ENCODE results near the gene CAPN1.

Gene CAPN1

DNA sequence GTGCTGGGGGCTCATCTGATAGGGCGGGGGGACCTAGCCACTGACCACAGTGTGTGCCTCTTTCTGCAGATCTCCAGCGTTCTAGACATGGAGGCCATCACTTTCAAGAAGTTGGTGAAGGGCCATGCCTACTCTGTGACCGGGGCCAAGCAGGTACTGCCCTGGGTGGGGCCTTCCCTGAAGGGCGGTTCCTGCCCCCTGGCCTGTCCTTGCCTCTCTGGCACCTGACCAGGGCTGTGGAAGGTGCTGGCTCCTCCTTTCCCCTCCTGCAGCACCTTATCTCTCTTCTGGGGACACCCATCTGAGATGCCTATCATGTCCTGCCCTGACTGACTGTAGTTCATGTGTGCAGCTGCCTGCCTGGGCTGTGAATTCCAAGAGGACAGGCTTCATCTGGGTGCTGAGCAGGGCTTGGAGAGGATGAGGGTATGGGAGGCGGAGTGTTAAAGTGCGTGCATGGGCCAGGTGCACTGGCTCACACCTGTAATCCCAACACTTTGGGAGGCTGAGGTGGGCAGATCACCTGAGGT is 5.5 kb downstream of the CAPN1 start:
- Histone ChIP-seq H3K27me3 (ENCODE audit: insufficient read depth, insufficient read length) (no peaks in the 10 kb centered on the region), H3K9me3 (ENCODE audit: insufficient read depth, low read length) (no peaks in the 10 kb centered on the region), H3K4me3 (ENCODE audit: insufficient read length, low read depth) (no peak overlapping the region), H3K9ac (ENCODE audit: insufficient read length, low read depth) (no peak overlapping the region), H3K36me3 (ENCODE audit: insufficient read depth, insufficient read length, low read length) (peaks cover 81% of the 10 kb centered on the region), H3K4me1 (ENCODE audit: insufficient read depth, insufficient read length) (peaks cover 36% of the 10 kb centered on the region)
- TF ChIP-seq YY1 (IDR thresholded peaks at IDR 0.05; ENCODE audit: insufficient read depth, insufficient read length) (no peak), ZNF274 (IDR thresholded peaks at IDR 0.05; ENCODE audit: low read depth, low read length) (no peak), SUZ12 (IDR thresholded peaks at IDR 0.05; ENCODE audit: extremely low read depth, insufficient read depth, insufficient read length) (no peak)
- DNase-seq (ENCODE audit: low read depth, low spot score) = no peak

DNA sequence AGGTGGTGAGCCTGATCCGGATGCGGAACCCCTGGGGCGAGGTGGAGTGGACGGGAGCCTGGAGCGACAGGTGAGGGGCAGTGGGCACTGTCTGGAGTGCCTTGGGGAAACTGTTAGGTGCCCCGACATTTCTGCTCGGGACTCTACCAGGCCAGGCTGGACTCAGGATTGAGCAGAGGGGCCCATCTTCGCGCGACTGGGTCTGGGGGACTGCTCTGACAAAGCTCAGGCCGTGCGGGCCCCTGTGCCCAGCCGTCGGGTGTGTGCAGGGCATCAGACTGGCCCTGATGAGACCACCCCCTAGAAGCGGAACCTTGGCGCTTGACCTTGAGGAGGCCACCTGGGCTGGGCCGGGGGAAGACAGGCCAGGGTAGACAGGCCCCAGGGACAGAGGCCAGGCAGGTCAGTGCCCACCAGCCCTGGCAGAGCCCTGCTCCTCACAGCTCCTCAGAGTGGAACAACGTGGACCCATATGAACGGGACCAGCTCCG is 6.3 kb downstream of the CAPN1 start:
- peaks cover 86% of the 10 kb centered on the region for H3K36me3 ChIP-seq (ENCODE audit: insufficient read depth, insufficient read length, low read length)
- H3K9ac ChIP-seq (ENCODE audit: insufficient read length, low read depth) = no peak overlapping the region
- no peak for TF ChIP-seq SUZ12 (IDR thresholded peaks at IDR 0.05; ENCODE audit: extremely low read depth, insufficient read depth, insufficient read length)
- no peak for TF ChIP-seq YY1 (IDR thresholded peaks at IDR 0.05; ENCODE audit: insufficient read depth, insufficient read length)
- TF ChIP-seq ZNF274 (IDR thresholded peaks at IDR 0.05; ENCODE audit: low read depth, low read length) = no peak
- no peaks in the 10 kb centered on the region for H3K9me3 ChIP-seq (ENCODE audit: insufficient read depth, low read length)
- no peak for DNase-seq (ENCODE audit: low read depth, low spot score)
- H3K27me3 ChIP-seq (ENCODE audit: insufficient read depth, insufficient read length) = no peaks in the 10 kb centered on the region
- H3K4me3 ChIP-seq (ENCODE audit: insufficient read length, low read depth) = no peak overlapping the region
- H3K4me1 ChIP-seq (ENCODE audit: insufficient read depth, insufficient read length) = peaks cover 34% of the 10 kb centered on the region

DNA sequence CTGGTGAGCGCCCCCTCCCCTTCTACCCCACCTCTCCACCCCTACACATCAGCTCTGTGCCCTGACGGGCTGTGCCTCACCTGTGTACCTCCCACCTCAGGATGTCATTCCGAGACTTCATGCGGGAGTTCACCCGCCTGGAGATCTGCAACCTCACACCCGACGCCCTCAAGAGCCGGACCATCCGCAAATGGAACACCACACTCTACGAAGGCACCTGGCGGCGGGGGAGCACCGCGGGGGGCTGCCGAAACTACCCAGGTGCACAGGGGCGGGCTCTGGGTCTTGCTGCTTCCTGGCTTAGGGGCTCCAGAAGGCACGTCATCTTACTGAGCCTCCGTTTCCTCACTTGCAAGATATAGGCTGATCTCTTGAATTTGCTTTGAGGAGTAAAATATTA is 6.8 kb downstream of the CAPN1 start:
- no peak for TF ChIP-seq SUZ12 (IDR thresholded peaks at IDR 0.05; ENCODE audit: extremely low read depth, insufficient read depth, insufficient read length)
- no peak for TF ChIP-seq YY1 (IDR thresholded peaks at IDR 0.05; ENCODE audit: insufficient read depth, insufficient read length)
- no peak for TF ChIP-seq ZNF274 (IDR thresholded peaks at IDR 0.05; ENCODE audit: low read depth, low read length)
- Histone ChIP-seq H3K9me3 (ENCODE audit: insufficient read depth, low read length) (no peaks in the 10 kb centered on the region), H3K4me3 (ENCODE audit: insufficient read length, low read depth) (no peak overlapping the region), H3K36me3 (ENCODE audit: insufficient read depth, insufficient read length, low read length) (peaks cover 82% of the 10 kb centered on the region), H3K4me1 (ENCODE audit: insufficient read depth, insufficient read length) (peaks cover 29% of the 10 kb centered on the region), H3K9ac (ENCODE audit: insufficient read length, low read depth) (no peak overlapping the region), H3K27me3 (ENCODE audit: insufficient read depth, insufficient read length) (no peaks in the 10 kb centered on the region)
- no peak for DNase-seq (ENCODE audit: low read depth, low spot score)

DNA sequence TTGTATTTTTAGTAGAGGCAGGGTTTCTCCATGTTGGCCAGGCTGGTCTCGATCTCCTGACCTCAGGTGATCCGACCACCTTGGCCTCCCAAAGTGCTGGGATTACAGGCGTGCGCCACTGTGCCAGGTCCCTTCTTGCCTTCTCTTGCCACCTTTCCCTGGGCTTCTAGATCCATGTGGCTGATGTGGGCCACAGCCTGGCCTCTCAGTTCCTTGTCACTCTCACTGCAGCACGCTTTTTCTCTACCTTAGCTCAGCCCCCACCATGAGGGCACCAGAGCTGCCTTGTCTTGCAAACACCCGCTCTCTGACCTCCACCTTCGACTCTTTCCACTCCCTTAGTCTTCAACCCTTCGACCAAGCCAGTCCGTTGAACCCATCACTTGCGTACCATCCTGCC is 7.5 kb downstream of the CAPN1 start:
- Histone ChIP-seq H3K36me3 (ENCODE audit: insufficient read depth, insufficient read length, low read length) (peaks cover 80% of the 10 kb centered on the region), H3K4me3 (ENCODE audit: insufficient read length, low read depth) (no peak overlapping the region), H3K9me3 (ENCODE audit: insufficient read depth, low read length) (no peaks in the 10 kb centered on the region), H3K4me1 (ENCODE audit: insufficient read depth, insufficient read length) (peaks cover 23% of the 10 kb centered on the region), H3K27me3 (ENCODE audit: insufficient read depth, insufficient read length) (no peaks in the 10 kb centered on the region), H3K9ac (ENCODE audit: insufficient read length, low read depth) (no peak overlapping the region)
- DNase-seq (ENCODE audit: low read depth, low spot score) = no peak
- no peak for TF ChIP-seq SUZ12 (IDR thresholded peaks at IDR 0.05; ENCODE audit: extremely low read depth, insufficient read depth, insufficient read length)
- TF ChIP-seq ZNF274 (IDR thresholded peaks at IDR 0.05; ENCODE audit: low read depth, low read length) = no peak
- TF ChIP-seq YY1 (IDR thresholded peaks at IDR 0.05; ENCODE audit: insufficient read depth, insufficient read length) = no peak

DNA sequence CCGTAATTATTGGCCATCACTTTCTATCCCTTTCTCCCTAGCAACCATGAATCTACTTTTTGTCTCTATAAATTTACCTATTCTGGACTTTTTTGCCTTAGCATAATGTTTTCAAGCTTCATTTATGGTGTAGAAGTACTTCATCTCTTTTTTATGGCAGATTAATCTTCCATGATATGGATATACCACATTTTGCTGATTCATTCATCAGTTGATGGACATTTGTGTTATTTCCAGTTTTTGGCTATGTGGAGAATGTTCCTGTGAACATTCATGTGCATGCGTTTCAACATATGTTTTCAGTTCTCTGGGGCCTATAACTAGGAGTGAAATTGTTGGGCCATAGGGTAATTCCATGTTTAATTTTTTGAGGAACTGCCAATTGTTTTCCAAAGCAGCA is 12.8 kb downstream of the CAPN1 start:
- no peak overlapping the region for H3K4me3 ChIP-seq (ENCODE audit: insufficient read length, low read depth)
- H3K9ac ChIP-seq (ENCODE audit: insufficient read length, low read depth) = no peak overlapping the region
- H3K9me3 ChIP-seq (ENCODE audit: insufficient read depth, low read length) = no peaks in the 10 kb centered on the region
- peaks cover 78% of the 10 kb centered on the region for H3K36me3 ChIP-seq (ENCODE audit: insufficient read depth, insufficient read length, low read length)
- TF ChIP-seq ZNF274 (IDR thresholded peaks at IDR 0.05; ENCODE audit: low read depth, low read length) (no peak), SUZ12 (IDR thresholded peaks at IDR 0.05; ENCODE audit: extremely low read depth, insufficient read depth, insufficient read length) (no peak), YY1 (IDR thresholded peaks at IDR 0.05; ENCODE audit: insufficient read depth, insufficient read length) (no peak)
- DNase-seq (ENCODE audit: low read depth, low spot score) = no peak
- no peaks in the 10 kb centered on the region for H3K27me3 ChIP-seq (ENCODE audit: insufficient read depth, insufficient read length)
- H3K4me1 ChIP-seq (ENCODE audit: insufficient read depth, insufficient read length) = no peaks in the 10 kb centered on the region

DNA sequence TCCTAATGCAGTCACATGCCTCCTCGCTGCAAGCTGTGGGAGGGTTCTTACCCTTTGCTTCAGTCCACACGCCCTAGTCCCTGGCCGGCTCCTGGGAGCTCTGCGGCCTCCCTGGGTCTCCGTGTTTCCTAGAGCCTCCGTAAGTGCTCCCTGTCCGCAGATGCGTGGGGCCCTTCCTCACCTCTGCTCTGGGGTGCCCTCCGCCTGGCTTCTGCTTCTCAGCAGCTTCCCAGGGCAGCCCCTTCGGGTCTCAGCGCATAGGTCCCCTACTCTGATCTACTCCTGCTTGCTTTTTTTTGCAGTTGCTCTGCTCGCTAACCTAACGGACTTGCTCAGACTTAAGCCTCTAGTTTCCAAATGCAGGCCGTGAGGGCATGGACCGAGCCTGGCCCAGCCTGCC is 22.4 kb downstream of the CAPN1 start:
- TF ChIP-seq ZNF274 (IDR thresholded peaks at IDR 0.05; ENCODE audit: low read depth, low read length) (no peak), YY1 (IDR thresholded peaks at IDR 0.05; ENCODE audit: insufficient read depth, insufficient read length) (no peak), SUZ12 (IDR thresholded peaks at IDR 0.05; ENCODE audit: extremely low read depth, insufficient read depth, insufficient read length) (no peak)
- peak overlapping the region; percentile 34 for H3K9ac ChIP-seq (ENCODE audit: insufficient read length, low read depth)
- H3K27me3 ChIP-seq (ENCODE audit: insufficient read depth, insufficient read length) = no peaks in the 10 kb centered on the region
- H3K4me3 ChIP-seq (ENCODE audit: insufficient read length, low read depth) = no peak overlapping the region
- no peak for DNase-seq (ENCODE audit: low read depth, low spot score)
- H3K9me3 ChIP-seq (ENCODE audit: insufficient read depth, low read length) = no peaks in the 10 kb centered on the region
- H3K4me1 ChIP-seq (ENCODE audit: insufficient read depth, insufficient read length) = peaks cover 23% of the 10 kb centered on the region
- H3K36me3 ChIP-seq (ENCODE audit: insufficient read depth, insufficient read length, low read length) = peaks cover 65% of the 10 kb centered on the region

DNA sequence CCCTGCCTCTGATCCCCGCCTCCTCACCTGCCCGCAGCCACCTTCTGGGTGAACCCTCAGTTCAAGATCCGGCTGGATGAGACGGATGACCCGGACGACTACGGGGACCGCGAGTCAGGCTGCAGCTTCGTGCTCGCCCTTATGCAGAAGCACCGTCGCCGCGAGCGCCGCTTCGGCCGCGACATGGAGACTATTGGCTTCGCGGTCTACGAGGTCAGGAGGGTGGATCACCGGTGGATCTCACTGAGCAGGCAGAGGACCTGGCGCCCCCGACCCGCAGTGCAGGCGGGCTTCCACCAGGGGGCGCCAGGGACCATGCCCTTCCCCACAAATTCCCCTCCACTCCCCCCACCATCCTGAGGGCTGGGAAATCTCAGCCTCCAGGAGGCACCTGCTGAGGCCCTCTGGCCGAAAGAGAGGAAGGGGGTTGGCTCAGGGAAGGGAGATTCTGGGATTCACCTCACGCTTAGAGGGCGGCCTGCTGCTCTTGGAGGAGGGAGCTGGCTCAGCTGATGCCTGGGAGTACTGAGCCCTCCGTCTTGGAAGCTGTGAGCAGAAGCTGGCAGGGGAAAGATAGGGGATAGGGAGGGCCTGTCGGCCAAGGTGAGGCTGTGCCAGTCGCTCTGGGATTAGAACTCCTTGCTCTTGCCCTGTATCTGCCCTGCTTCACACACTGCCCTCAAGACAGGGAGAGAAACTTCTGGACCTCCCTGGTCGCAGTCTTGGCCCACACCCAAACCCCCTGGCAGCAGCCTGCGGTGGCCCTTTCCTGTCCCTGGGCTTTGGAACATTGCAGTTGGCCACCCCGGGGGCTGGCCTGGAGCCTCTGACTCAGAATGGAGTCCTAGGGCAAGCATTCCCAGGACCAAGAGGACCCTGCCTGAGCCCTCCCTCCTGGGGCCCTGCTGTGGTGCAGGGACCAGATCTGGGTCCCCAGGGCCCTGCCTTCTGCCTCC is 23.2 kb downstream of the CAPN1 start:
- Histone ChIP-seq H3K36me3 (ENCODE audit: insufficient read depth, insufficient read length, low read length) (peaks cover 69% of the 10 kb centered on the region), H3K27me3 (ENCODE audit: insufficient read depth, insufficient read length) (no peaks in the 10 kb centered on the region), H3K9me3 (ENCODE audit: insufficient read depth, low read length) (no peaks in the 10 kb centered on the region), H3K9ac (ENCODE audit: insufficient read length, low read depth) (peak overlapping the region; percentile 39), H3K4me3 (ENCODE audit: insufficient read length, low read depth) (no peak overlapping the region), H3K4me1 (ENCODE audit: insufficient read depth, insufficient read length) (peaks cover 23% of the 10 kb centered on the region)
- no peak for TF ChIP-seq SUZ12 (IDR thresholded peaks at IDR 0.05; ENCODE audit: extremely low read depth, insufficient read depth, insufficient read length)
- no peak for TF ChIP-seq YY1 (IDR thresholded peaks at IDR 0.05; ENCODE audit: insufficient read depth, insufficient read length)
- TF ChIP-seq ZNF274 (IDR thresholded peaks at IDR 0.05; ENCODE audit: low read depth, low read length) = no peak
- peak; percentile 96 for DNase-seq (ENCODE audit: low read depth, low spot score)
